Thymus (tissue), 11 donors: ENCODE results near the gene RAET1L. TPM values are rescaled to one million over a fixed set of nuclear protein-coding genes. Genes with fewer than 3 reads are reported as not detected.
"Not testable (repeated sequence)": the region's sequence is repeated elsewhere in the genome, so short reads cannot be mapped to it uniquely, and the experiment has no call there.

Experiments
- DNase-seq, 9 donors: peaks; one replicate each; pipeline ENCODE4 v3.0.0-alpha.2; 2013; ENCODE audit warnings: low spot score in 9 of 9, low read depth in 6 of 9, missing footprints in 1 of 9
- H3K27ac ChIP-seq, 2 donors: one replicate each; pipeline ENCODE4 v1.5.1; 2013; ENCODE audit warnings: control low read depth in 1 of 2, low read depth in 1 of 2, low read length in 1 of 2, mild to moderate bottlenecking in 1 of 2, moderate library complexity in 1 of 2
- H3K27me3 ChIP-seq, 2 donors: one replicate each; pipeline ENCODE4 v1.5.1; 2013; ENCODE audit warnings: low read length in 1 of 2; ENCODE audit not compliant: control insufficient read depth in 2 of 2, insufficient read depth in 1 of 2
- H3K36me3 ChIP-seq, 2 donors: one replicate each; pipeline ENCODE4 v1.5.1; 2013; ENCODE audit warnings: low read length in 1 of 2, mild to moderate bottlenecking in 1 of 2, moderate library complexity in 1 of 2; ENCODE audit not compliant: control insufficient read depth in 2 of 2, insufficient read depth in 2 of 2
- H3K4me1 ChIP-seq, 2 donors: one replicate each; pipeline ENCODE4 v1.5.1; 2013; ENCODE audit warnings: low read length in 2 of 2; ENCODE audit not compliant: control insufficient read depth in 2 of 2, insufficient read depth in 2 of 2
- H3K4me3 ChIP-seq, 2 donors: one replicate each; pipeline ENCODE4 v1.5.1; 2013; ENCODE audit warnings: low read length in 2 of 2, control low read depth in 1 of 2, mild to moderate bottlenecking in 1 of 2
- H3K9me3 ChIP-seq, 2 donors: one replicate each; pipeline ENCODE4 v1.5.1; 2013; ENCODE audit warnings: low read length in 1 of 2, mild to moderate bottlenecking in 1 of 2; ENCODE audit not compliant: control insufficient read depth in 2 of 2, insufficient read depth in 1 of 2
- WGBS: extraction: QIAGEN DNeasy Blood & Tissue Kit; methylation state at CpG from one replicate; pipeline ENCODE4 v1.1.7; 2013; 5-methylcytosine and 5-hydroxymethylcytosine counted together
- polyA plus RNA-seq: library from polyadenylated mRNA; stranded (reverse); fragments of 200-250 nt; gene quantifications from one replicate; pipeline ENCODE4 v1.2.3, GENCODE V29; 2013
- total RNA-seq: library from RNA; stranded (reverse); fragments of 120-200 nt; gene quantifications from one replicate; pipeline ENCODE4 v1.2.4, GENCODE V29; 2013
- donor health status: healthy.

Gene RAET1L
- total and polyA plus RNA-seq, 2 donors, result 0.28 to 3.1 TPM

DNA sequence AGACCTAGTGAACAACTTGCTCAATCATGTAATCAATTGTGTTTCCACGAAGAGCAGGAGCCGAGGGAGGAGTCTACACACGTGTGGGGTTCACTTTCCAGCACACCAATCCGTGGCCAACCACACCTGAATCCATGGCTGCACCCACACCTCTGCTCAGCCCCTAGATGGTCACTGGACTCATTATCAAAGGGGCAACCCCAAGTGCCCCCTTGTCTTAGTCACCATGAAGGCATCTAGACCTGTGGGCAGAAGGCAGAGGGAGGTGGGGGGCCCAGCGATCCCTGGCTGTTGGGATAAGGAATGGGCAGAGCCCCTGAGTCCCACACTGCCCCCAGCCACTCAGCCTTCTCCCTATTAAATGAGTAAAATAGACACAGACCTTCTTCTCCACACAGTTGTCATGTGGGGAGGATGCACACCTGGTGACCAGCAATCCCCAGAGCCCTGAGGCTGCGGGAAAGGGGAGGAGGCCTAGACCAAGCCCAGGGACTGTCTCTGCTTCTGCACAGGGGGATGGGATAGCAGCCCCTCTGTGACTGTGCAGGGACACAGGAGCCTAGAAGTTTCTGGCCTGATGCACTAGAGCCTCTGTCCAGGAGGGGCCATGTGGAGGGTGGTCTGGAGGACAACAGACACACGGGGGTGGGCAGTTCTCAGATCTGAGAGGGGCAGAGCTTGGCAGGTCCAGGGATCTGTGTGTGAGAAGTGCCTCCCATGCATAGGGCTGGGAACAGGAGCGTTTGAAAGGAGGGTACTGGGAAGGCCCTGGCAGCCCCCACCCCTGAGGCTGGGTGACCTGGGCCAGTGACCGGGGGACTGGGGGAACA, 1.9 kb upstream of the RAET1L start:
- Histone ChIP-seq H3K36me3 (no peaks in the 10 kb centered on the region), H3K9me3 (no peaks in the 10 kb centered on the region), H3K4me1 (peaks cover 0 to 7% of the 10 kb centered on the region in 2 donors), H3K27ac (no peak overlapping the region), H3K27me3 (peaks cover 28 to 72% of the 10 kb centered on the region in 2 donors), H3K4me3 (no peak overlapping the region)
- no peak for DNase-seq
- WGBS, result 92% methylated on average over 9 of the region's 9 CpGs

DNA sequence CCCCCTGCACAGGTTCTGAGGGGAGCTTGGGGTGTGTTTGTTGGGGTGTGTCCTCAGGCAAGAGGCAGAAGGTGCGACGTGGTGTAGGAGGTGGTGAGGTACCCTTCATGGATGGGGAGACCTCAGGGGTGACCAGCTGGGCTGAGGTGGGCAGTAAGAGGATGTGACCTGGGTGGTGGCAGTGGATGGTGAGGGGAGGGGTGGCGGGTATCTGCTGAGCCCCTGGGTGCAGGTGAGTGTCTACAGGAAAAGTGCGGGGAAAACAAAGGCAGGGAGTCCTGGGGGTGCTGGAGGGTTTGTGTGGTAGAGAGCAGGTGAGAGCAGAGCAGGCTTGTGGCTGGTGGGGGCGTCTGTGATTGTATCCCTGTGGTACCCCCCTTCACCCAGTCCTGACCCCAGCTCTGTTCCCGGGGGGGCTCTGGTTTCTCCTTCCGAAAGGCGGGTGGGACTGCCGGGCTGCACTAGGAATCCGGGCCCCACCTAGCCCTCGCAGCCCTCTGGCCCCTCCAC, 631 bp downstream of the RAET1L start:
- Histone ChIP-seq H3K4me3 (no peak overlapping the region), H3K36me3 (no peaks in the 10 kb centered on the region), H3K27me3 (peaks cover 28 to 63% of the 10 kb centered on the region in 2 donors), H3K27ac (no peak overlapping the region), H3K9me3 (no peaks in the 10 kb centered on the region), H3K4me1 (peaks cover 0 to 7% of the 10 kb centered on the region in 2 donors)
- 61% methylated on average over 11 of the region's 11 CpGs for WGBS
- no peak for DNase-seq

DNA sequence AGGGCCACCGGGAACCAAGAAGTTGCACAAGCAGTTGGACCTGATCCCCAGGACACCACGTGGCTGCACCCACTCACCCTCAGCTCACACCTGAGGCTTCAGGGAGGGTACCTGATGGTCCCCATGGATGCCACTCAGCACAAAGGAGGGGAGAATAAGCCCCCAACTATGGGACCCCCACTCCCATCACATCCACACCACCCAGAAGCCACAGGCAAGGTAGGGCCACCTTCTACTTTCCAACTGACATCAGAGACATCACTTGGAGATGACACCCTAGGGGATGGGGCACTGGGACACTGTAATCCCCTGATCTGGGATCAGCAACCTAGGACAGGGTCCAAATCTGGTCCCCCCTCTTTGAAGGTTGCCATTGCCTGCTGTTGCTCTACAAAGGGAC, 1.3 kb downstream of the RAET1L start:
- H3K36me3 ChIP-seq, DNase-seq, H3K27ac ChIP-seq, H3K4me3 ChIP-seq, H3K9me3 ChIP-seq, H3K4me1 ChIP-seq: not testable (repeated sequence)
- peaks cover 28 to 60% of the 10 kb centered on the region in 2 donors for H3K27me3 ChIP-seq
- 88% methylated on average over 2 of the region's 2 CpGs for WGBS

DNA sequence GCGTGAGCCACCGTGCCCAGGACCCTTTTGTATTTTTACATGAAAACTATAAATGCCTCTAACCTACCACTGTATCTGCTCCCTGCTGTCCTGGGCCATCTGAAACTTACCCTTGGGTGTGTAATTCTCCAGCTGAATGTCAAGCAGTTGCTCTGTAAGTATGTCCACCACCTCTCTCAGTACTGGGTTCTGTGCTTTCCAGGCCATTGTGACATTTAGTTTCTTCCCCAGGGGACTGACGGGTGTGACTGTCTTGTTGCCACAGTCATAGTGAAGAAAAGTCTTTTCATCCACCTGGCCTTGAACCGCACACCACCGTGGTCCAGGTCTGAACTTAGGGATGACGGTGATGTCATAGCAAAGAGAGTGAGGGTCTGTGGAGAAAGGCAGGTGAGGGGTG, 3.5 kb downstream of the RAET1L start:
- DNase-seq, H3K4me1 ChIP-seq, H3K9me3 ChIP-seq, H3K27ac ChIP-seq, H3K36me3 ChIP-seq, H3K4me3 ChIP-seq: not testable (repeated sequence)
- WGBS, result 93% methylated on average over 3 of the region's 6 CpGs
- H3K27me3 ChIP-seq, result peaks cover 24 to 51% of the 10 kb centered on the region in 2 donors

DNA sequence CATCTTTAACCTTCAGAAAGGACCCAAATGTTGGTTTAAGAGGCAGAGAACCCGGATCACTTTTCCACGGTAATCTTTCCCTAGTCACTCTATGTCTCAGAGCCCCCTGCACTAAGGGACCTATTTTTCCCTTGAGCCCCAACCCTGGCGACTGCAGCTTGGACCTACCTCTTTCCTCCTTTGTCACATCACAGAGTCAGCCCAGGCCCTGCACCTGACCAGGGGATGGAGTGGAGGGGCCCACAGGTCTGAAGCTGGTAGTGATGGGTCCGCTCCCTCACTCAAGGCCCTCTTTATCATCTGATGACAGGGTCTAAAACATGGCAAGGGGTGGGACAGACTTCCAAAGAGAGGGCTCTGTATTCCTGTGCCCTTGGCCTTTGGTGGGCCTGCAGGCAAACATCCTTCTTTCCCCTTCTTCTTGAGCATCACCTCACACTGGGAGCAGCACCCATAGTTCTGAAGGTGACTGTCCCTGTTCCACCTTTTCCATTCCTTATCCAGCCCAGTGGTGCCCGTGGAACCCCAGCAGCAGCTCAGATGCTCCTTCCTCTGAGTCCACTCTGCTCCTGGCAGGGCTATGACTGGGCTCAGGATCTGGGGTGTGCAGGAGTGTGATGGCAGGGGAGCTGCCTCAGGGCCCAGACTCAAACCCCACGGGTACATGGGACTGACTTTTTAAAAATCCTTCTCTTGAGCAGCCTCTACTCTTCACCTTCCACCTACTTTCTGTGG, 6.3 kb downstream of the RAET1L start:
- DNase-seq, result no peak
- no peaks in the 10 kb centered on the region for H3K4me1 ChIP-seq
- H3K27me3 ChIP-seq, result peaks cover 10 to 51% of the 10 kb centered on the region in 2 donors
- H3K4me3 ChIP-seq, result no peak overlapping the region
- no peak overlapping the region for H3K27ac ChIP-seq
- H3K9me3 ChIP-seq, result no peaks in the 10 kb centered on the region
- 69% methylated on average over 6 of the region's 6 CpGs for WGBS
- no peaks in the 10 kb centered on the region for H3K36me3 ChIP-seq

DNA sequence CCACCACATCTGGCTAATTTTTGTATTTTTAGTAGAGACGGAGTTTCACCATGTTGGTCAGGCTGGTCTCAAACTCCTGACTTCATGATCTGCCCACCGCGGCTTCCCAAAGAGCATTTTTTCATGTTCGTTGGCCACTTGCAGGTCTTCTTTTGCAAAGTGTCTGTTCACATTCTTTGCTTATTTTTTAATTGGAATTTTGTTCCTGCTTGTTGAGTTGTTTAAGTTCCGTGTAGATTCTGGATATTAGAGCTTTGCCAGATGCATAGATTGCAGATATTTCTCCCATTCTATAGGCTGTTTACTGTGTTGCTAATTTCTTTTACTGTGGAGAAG, 8.2 kb downstream of the RAET1L start:
- not testable (repeated sequence) for H3K27ac ChIP-seq, H3K36me3 ChIP-seq, H3K4me3 ChIP-seq, H3K9me3 ChIP-seq, H3K4me1 ChIP-seq, DNase-seq
- H3K27me3 ChIP-seq, result peaks cover 17 to 63% of the 10 kb centered on the region in 2 donors
- WGBS, result 7% methylated on average over 5 of the region's 5 CpGs

DNA sequence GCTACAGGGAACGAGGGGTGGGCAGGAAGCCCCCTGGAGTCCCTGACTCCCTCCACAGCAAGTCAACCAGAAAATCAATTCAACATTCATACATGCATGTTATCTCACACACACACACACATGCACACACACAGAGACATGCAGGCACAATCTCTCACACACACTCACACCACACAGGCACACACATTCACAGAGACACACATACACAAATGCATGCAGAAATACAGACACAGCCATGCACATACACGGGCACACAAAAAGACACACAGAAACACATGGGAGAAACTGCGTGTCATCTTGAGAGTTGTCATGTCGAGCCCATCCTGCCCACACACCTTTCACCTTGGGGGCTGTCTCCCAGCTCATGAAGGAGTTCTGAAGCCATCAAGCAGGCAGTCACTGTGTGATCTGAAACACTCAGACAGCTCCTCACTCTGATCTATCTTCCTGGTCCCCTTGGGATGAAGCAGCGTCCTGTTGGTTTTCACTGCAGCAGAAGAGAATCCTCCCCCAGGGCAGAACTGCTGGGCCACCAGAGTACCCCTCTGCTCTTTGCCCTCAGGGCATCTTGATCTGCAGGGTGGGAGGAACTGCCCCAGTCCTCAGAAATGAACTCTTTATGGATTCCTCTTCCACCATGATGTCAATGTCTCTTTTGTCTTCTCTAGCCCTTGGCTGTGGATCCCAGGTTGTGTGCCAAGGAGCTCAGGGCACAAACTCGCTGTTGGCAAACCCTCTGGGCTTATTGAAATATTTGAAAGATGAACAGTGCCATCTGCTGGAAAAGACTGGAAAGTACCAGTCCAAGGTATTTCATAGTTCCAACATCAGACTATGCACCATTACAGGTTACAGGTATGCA, 8.8 kb downstream of the RAET1L start:
- DNase-seq, result peak in 8 of 9 donors; percentile 30 to 85 (median 64)
- no peak overlapping the region for H3K27ac ChIP-seq
- H3K4me3 ChIP-seq, result no peak overlapping the region
- WGBS, result 23% methylated on average over 6 of the region's 6 CpGs
- H3K4me1 ChIP-seq, result no peaks in the 10 kb centered on the region
- H3K36me3 ChIP-seq, result no peaks in the 10 kb centered on the region
- H3K9me3 ChIP-seq, result no peaks in the 10 kb centered on the region
- peaks cover 20 to 69% of the 10 kb centered on the region in 2 donors for H3K27me3 ChIP-seq

DNA sequence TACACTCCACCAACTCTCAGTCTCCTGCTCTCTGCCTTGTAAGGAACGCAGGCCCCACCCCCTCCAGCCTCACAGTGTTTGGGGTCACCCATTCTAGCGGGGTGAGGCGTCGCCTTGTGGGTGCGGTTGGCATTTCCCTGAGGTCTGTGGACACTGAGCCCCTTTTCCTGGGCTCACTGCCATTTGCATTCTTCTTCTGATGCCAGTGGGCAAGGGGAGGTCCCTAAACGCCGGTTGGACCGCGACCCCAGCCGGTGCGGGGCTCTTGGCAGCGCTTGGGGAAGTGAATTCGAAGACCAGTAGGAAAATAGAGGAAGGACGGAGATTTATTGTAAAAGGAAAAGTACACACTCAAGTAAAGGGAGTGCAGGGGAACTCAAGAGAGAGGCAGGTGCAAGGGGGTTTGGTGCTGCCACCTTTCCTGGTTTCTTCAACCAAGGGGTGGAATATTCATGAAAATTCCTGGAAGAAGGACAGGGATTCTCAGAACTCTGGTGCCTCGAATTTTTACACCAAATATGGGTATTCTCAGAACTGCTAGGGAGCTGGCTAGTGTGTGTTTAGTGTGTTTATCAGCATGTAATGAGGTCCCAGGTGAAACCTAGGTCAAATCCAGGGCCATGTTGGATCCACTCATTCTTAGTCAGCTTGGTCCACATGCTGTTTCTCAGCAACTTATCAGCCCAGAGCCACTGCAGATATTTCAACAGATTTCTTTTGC, 9.9 kb downstream of the RAET1L start:
- H3K4me3 ChIP-seq, DNase-seq: not testable (repeated sequence)

More for the DNA sequence above, 9.9 kb downstream of the RAET1L start:
- WGBS, result 4% methylated on average over 15 of the region's 15 CpGs
- not testable (repeated sequence) for H3K4me1 ChIP-seq, H3K27ac ChIP-seq, H3K36me3 ChIP-seq, H3K9me3 ChIP-seq
- H3K27me3 ChIP-seq, result peaks cover 20 to 76% of the 10 kb centered on the region in 2 donors
